NCI-H774 (cell line): Measurements from ENCODE around the gene POLR2L.

Source experiments
- DNase-seq: peaks from one replicate; lab custom pipeline; 2025; lab: John Stamatoyannopoulos, UW

POLR2L gene

DNA sequence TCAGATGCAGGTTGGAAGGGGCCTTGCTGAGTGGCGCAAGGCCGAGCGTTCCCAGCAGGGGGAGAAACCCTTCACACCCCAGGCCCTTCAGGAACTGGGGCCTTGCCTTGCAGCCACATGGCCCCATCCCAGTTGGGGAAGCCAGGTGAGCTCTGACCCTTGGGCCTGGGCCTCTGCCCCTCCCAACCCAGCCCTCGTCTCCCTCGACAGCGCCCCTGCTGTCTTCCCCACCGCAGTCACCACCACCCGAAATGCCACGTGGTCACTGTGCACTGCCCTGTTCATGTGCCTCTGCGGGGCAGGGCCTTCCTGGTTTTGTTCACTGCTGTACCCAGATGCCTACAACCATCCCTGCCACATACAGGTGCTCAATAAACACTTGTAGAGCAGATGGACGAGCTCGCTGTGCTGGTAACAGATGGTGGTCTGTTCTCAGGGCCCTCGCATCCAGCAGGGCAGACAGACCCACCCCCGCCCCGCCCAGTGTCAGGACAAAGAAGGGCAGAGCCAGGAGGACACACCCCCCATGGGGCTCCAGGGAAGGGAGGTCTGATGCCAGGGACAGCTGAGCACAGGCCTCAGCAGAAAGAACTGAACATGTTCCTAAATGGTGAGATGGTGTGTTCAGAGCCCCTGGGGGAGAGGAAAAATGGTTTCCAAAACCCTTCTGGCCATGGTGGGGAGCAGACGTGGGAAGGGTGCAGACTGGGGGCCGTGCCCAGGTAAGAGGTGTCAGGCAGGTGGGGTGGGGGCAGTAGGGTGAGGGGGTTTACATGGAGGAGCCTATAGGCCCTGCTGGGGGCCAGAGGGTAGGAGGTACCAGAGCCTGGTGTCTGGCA, 3.7 kb downstream of the POLR2L start:
- no peak for DNase-seq

- no peak for DNase-seq
These were observed 4.4 kb downstream of the POLR2L start for GRCh38 chr11:837990-838307.

- no peak for DNase-seq
These were observed 4.9 kb downstream of the POLR2L start for GRCh38 chr11:837189-837989.

DNA sequence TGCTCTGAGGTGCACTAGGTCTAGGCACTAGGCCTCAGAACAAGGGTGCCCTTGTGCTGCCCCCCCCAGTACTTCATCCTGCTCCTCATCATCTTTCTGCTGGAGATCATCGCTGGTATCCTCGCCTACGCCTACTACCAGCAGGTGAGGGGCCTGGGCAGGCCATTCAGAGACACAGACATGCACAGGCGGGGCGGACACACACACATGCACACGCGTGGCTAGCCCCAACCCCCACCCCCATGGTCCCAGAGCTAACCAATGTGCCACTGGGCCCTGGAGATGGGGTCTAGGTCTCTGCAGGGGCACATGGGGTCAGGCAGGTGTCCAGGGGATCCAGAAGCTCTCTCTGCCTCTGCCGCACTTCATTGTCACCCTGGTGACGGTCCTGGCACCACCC, 5.6 kb downstream of the POLR2L start:
- no peak for DNase-seq

DNA sequence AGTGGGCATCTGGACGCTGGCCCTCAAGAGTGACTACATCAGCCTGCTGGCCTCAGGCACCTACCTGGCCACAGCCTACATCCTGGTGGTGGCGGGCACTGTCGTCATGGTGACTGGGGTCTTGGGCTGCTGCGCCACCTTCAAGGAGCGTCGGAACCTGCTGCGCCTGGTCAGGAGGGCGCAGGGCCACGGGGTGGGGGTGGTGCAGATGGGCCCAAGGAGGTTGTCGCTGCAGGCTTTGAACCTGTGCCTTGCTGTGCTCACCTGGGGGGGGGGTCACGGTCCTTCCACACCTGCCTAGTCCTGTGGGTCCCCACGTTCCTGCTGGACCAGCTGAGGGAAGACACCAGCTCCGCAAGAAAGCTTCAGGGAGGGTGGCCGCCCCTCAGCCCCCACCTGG, 6.1 kb downstream of the POLR2L start:
- no peak for DNase-seq

DNA sequence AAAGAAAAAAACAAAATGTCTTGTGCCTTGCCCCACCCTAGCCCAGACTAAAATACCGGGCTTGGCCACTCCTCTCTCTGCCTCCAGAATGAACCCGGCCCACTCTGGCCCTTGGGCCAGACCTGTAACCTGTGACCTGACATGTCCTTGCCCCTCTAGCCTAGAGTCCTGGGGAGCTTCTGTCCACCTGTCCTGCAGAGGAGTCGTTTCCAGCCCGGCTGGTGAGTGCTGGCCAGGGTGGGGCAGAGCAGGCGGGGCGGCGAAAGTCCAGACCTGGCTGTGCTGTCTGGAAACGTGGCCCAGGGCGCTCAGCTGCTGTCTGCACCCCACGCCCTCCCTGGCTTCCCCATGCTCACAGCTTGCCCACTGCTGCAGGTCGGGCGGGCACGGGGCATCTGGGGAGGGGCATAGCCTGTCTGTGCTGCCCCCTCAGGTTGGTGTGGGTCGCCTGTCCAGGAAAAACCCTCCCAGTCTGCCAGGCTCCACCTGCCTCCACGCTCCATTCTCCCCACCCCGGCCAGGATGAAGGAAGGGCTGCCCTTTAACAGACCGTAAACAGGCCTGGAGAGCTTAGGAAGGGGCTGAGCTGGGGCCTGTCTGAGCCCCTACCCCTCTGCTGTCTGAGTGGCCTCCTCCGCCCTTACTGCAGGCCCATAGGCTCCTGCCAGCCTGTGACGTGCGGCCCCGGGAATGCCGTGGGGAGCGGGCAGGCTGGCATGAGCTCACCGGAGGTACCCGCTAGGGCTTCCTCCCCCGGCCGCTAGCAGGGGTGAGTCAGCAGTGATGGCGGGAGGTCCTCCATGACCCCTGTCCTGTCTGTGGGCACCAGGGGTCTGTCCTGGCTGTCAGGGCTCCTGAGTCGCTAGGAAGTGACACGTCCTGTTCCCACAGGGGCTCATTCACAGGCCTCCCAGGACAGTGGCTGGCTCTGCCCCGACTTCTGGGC, 7.7 kb downstream of the POLR2L start:
- no peak for DNase-seq

- DNase-seq: no peak
These were observed 8.4 kb downstream of the POLR2L start for GRCh38 chr11:833849-834311.

DNA sequence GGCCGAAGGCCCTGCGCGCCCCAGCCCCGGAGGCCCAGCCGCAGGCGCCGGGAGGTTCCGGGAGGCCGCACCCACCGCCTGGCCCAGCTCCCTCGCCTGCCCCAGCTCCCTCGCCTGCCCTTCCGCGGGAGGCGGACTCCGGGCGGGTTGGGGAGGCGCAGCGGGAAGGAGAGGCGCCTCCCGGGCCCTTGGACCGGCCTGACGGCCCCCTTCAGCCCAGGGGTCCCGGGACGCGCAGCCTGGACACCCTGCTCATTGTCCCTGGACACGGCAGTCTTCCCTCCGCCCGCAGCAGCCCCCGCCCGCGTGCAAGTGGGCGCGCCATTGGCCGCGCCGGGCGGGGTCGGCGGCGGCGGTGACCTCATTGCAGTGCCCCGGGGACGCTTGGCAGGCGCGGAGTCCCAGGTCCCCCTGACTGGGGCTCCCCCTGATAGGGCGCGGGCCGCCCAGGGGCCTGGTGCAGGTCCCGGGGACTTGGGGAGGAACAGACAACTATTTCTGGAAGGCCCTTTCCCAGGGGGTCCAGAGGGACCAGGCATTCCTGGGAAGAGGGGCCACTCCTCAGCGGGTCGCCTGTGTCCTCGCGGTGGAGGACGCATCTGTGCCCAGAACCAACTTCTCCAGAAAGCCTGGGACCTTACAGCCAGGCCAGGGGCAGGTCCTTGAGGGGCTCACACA, 9.1 kb downstream of the POLR2L start:
- peak; percentile 22 for DNase-seq

DNA sequence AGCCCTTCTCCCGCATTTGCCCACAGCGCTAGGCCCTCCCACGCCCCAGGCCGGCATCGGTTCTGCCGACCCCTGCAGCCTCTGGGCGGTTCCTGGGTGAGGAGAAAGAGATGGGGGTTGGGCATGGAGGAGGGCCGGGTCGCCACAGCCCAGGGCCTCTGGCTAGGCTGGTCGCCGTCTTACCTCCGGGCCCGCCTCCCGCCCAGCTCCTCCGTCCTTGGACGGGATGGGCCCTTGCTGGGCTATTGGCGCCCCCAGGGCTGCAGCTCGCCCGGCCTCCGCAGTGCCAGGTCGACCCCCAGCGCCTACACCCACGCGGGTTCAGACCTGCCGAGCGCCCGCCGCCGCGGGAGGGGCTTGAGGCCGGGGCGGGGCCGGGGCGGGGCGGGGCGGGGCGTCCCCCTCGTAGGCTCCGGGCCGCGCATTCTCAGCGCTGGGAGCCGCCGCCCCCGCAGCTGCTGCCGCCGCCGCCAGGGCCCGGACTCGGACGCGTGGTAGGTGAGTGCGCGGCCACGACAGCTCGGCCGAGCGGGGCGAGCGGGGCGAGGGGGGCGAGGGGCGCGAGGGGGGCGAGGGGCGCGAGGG, 9.7 kb downstream of the POLR2L start, which contains the start of gene CD151:
Gene CD151, plus strand, starts transcription at position 424 of the 585 bp plus-strand sequence. CDS start 3,118 bp downstream, outside the sequence.
- peak; percentile 29 for DNase-seq

DNA sequence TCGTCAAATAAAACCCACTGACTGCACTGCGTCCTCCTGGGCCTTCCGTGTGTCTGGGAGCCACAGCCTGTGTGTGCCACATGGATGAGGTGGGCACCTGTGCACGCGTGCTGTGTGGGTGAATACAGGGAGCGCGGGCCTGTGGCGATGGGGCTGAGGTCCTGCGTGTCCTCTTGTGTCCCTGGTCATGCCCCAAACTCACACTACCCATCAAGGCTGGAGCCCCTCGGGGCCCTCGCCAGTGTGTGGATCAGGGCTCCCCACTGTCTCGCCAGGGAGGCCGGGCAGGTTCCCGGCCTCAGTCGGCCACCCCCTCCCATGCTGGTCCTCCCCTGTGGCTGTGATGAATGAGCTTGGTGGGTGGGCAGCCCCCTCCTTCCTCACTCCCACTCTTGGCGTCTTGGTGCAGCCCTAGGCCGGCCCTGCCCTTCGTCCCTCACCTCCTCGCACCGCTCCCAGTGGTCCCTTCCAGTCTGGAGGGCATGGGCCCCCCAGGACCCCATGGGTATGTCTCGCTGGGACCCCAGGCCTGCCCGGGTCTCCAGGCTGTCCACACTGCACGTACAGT, 10.3 kb downstream of the POLR2L start:
- DNase-seq: no peak

GRCh38 chr11:831118-831864, 11.0 kb downstream of the POLR2L start:
- DNase-seq: no peak

DNA sequence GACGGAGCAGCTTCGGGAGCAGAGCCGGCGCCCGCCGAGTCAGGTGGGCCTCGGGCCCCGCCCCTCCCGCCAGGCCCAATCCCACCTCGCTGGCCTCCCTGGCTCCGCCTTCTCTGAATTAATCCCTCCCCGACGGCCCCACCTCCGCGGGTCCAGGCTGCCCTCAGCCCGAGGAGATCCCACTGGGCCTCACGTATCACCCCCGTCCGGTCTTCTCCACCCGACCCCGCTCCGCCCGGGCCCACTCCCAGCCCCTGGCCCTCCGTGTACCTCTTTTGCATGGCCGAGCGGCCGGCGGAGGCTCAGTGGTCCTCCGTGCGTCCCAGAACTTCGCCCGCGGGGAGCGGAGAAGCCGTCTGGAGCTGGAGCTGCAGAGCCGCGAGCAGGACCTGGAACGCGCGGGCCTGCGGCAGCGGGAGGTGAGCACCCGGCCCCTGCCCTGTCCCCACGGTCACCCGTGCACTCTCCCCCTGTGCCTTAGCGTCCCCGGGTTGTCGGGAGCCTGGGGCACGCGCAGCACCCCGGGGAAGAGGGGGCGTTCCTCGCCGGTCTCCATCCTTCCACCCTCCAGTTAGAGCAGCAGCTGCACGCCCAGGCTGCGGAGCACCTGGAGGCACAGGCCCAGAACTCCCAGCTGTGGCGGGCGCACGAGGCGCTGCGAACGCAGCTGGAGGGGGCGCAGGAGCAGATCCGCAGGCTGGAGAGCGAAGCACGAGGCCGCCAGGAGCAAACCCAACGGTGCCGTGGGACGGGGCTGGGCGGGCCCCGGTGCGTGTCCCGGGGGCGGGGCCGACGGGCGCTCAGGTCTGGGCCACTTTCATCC, 11.8 kb downstream of the POLR2L start:
- peak; percentile 69 for DNase-seq

DNA sequence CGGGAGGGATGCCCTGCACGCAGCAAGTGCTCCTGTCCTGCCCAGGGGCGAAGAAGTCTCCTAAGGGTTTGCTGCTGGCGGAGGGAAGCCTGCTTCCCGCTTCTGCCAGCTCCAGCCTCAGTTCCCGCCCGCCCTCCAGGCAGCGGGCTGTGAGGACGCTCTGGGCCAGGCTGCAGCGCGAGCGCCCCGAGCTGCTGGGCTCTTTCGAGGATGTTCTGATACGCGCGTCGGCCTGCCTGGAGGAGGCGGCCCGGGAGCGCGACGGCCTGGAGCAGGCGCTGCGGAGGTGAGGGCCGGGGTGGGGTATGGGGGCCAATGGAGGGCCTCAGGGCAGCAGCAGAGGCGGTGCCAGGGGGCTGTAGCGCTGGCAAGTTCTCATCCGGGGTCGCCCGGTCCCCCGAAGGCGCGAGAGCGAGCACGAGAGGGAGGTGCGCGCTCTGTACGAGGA, 12.5 kb downstream of the POLR2L start:
- no peak for DNase-seq

- no peak for DNase-seq
These were observed 13.0 kb downstream of the POLR2L start for GRCh38 chr11:829176-829846.

DNA sequence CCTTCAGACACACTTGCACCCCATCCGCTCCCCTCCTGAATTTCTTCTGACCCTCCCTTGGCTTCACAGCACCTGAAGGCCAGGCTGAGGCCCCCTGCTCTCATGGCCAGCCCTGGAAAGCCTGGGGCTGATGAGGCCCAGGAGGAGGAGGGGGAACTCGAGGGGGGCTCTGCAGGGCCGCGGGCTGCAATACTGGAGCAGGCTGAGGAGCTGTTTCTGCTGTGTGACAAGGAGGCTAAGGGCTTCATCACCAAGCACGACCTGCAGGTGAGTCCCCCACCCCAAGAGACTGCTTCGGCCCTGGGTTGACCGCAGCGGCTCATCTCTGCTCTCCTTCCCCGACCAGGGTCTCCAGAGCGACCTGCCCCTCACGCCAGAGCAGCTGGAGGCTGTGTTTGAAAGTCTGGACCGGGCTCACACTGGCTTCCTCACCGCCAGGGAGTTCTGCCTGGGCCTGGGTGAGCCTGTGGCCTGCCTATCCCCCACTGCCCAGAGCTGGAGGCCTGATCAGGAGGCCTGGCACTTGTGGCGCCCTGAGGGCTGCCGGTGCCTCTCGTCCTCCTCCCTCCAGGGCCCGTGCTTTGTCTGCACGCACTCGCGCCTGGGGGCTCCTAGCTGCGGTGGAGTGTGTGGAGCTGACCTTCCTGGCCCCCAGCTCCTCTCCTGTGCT, 13.7 kb downstream of the POLR2L start:
- no peak for DNase-seq

GRCh38 chr11:827897-828192, 14.5 kb downstream of the POLR2L start, which contains the start of gene CRACR2B:
Gene CRACR2B (plus strand): TSS chr11:827919. CDS start chr11:828608, 689 bp downstream.
- no peak for DNase-seq

GRCh38 chr11:827146-827896, 15.0 kb downstream of the POLR2L start:
- DNase-seq: no peak
